ENCODE results near the gene EPB41L1.

GRCh38 chr20:36214684-36215256 is 60.2 kb downstream of the EPB41L1 start:
- TF ChIP-seq CTCF (IDR thresholded peaks at IDR 0.05; ENCODE audit: insufficient read depth, low read length) (peak; percentile 75), POLR2AphosphoS5 (IDR thresholded peaks at IDR 0.05; ENCODE audit: low read depth) (no peak), GABPA (IDR thresholded peaks at IDR 0.05; ENCODE audit: low read depth) (no peak), REST (IDR thresholded peaks at IDR 0.05; ENCODE audit: insufficient replicate concordance, low read depth) (no peak), SPI1 (IDR thresholded peaks at IDR 0.05; ENCODE audit: borderline replicate concordance, low read depth) (0 out of 2 replicates have a peak, but pooled peaks have one; percentile 3)

Measured in HL-60 (cell line).